Gastroesophageal sphincter (tissue), 3 donors: ENCODE measurements around the gene PARD6B.

ENCODE experiments used
- EP300 ChIP-seq: sonication (generic); formaldehyde crosslinking; IDR thresholded peaks from one replicate; pipeline ENCODE4 v1.6.1; 2017; ENCODE audit warnings: antibody characterized with exemption, mild to moderate bottlenecking
- POLR2A ChIP-seq, 2 donors: fragments of 450-650 bp; IDR thresholded peaks; one replicate each; pipeline ENCODE4 v1.6.1; 2017; ENCODE audit warnings: antibody characterized with exemption in 2 of 2, mild to moderate bottlenecking in 2 of 2, moderate library complexity in 1 of 2
- POLR2AphosphoS5 ChIP-seq: sonication (generic); formaldehyde crosslinking; IDR thresholded peaks from one replicate; pipeline ENCODE4 v1.6.1; 2017; ENCODE audit warnings: antibody characterized with exemption
- TF ChIP-seq, protein P1 (sequence below), 4 experiments: fragments of 200-600 bp in 2 of 4; fragments of 450-650 bp in 2 of 4; sonication (generic) in 1 of 4; IDR thresholded peaks; one replicate each; pipeline ENCODE4 v1.5.1; 2017 to 2019; ENCODE audit warnings: antibody characterized with exemption in 4 of 4, mild to moderate bottlenecking in 2 of 4, moderate library complexity in 2 of 4

DNA sequence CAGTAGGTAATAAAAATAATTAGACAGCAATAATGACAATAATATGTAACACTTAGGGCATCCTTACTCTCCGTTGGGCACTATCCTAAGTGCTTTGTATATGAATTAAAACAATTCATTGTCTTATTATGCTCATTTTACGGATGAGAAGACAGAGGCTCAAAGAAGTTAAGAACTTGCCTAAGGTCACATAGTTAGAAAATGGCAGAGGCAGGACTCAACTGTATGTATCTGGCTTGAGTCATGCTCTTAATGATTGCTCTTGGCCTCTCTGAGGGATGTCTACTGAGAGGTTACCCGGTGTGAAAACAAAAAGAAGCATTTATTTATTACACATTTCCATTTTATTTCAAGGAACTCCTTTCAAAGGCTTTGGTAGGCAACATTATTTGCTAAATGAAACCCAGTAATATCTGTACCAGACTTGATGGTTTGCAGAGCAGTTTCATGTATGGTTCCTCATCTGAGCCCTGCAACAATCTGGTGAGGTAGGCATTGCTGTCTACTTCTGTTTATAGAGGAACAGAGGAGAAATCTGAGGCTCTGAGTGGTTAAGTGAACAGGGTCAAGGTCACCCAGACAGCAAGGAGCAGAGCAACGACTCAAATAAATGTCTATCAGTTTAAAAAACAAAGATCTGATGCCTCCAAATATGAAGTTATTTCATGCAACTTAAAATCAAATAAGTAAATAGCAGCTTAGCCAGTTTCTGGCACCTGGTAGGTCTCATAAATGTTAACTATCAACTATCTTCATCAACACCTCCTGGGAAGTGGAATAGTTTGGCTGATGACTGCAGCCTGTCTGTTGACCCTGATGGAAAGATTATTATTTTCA, 4.2 kb upstream of the PARD6B start:
- TF ChIP-seq, protein P1, sequence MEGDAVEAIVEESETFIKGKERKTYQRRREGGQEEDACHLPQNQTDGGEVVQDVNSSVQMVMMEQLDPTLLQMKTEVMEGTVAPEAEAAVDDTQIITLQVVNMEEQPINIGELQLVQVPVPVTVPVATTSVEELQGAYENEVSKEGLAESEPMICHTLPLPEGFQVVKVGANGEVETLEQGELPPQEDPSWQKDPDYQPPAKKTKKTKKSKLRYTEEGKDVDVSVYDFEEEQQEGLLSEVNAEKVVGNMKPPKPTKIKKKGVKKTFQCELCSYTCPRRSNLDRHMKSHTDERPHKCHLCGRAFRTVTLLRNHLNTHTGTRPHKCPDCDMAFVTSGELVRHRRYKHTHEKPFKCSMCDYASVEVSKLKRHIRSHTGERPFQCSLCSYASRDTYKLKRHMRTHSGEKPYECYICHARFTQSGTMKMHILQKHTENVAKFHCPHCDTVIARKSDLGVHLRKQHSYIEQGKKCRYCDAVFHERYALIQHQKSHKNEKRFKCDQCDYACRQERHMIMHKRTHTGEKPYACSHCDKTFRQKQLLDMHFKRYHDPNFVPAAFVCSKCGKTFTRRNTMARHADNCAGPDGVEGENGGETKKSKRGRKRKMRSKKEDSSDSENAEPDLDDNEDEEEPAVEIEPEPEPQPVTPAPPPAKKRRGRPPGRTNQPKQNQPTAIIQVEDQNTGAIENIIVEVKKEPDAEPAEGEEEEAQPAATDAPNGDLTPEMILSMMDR (IDR thresholded peaks at IDR 0.05) = no peak
- TF ChIP-seq EP300 (no peak), POLR2A (IDR thresholded peaks at IDR 0.05) (no peak), POLR2AphosphoS5 (no peak)
